ENCODE data around the gene INAVA. TPM values are rescaled to one million over a fixed set of nuclear protein-coding genes. Genes with fewer than 3 reads are reported as not detected.
"Not testable (repeated sequence)": the region's sequence is repeated elsewhere in the genome, so short reads cannot be mapped to it uniquely, and the experiment has no call there.

INAVA gene
- total RNA-seq, 1 donor from 2014 or later = 2.3 TPM

DNA sequence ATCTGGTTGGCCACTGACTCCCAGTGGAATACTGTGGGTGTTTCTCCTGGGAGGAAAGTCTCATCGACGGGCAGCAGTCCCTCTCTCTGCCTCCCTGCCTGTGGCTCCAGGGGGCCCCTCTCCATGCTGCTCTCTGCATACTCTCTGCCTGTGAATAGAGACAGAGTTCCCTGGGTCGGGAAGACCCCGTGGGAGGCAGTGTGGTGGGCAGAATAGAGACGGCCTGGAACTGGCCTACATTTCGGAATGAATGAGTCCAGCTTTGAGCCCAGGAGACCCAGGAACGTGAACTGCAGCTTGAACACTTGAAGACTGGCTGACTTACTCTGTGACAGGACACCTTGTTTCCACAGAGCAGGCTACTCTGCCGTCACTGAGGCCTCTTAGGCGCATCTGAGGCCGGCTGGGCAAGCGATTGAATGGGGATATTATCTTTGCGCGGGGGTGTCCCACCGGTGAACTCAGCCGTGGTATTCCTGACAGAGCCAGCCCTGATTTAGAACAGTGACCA is 64.8 kb downstream of the INAVA start:
- DNase-seq (ENCODE audit: extremely low read depth, low read depth, low spot score) = no peak

DNA sequence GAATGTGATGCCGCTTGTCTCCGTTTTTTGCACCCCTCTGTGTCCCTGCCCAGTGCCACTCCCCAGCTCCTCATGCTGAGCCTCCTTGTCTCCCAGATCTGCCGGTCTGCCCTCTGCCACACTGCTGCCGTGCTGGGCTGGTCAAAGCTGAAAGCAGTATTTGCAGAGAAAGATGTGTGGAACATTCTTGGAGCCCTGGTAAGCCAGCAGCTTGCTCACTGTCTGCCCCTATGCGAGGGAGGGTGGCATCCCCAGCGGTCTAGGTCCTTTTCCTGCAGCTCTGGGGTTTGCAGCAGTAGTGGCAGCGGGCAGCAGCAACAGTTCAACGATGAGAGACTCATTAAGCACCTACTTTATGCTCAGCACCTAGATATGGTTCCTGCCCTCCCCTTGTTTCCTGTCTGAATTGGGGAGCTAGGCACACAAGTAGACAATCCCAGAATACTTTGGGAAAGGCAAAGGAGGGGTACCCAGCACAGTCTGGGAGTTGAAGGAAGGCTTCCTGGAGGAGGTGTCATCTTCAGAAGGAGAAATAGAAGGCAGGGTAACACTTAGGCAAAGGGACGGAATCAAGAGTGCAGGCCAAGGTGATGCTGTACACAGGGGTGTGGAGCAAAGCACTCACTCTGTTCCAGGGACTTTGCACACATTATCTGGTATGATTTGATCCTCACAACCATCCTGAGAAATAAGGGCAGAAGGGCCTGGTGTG is 65.7 kb downstream of the INAVA start:
- no peak for DNase-seq (ENCODE audit: extremely low read depth, low read depth, low spot score)

DNA sequence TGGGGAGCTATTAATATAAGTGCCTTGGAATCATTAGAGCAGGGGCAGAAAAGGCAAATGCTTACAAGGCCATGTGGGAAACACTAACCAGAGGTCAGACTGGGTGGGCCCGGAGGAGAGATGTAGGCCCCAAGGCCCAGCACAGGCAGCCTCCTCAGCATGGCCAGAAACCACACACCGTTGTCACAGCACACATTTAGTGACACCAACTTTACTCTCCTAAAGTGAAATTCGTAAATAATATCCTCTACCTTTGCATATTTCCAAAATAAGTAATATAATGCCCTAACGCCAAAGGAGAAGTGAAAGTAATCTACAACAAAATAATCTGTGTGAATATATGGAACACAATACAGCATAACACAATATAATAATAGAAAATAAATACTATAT is 66.2 kb downstream of the INAVA start:
- no peak for DNase-seq (ENCODE audit: extremely low read depth, low read depth, low spot score)

DNA sequence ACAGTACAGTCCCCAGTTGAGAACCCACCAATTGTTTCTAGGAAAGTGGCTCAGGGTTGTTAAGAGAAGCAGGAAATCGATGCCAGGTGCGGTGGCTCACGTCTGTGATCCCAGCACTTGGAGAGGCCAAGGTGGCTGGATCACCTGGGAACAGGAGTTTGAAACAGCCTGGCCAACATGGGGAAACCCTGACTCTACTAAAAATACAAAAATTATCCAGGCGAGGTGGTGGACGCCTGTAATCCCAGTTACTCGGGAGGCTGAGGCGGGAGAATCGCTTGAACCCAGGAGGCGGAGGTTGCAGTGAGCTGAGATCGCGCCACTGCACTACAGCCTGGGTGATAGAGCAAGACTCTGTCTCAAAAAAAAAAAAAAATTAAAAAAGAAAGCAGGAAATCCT is 67.5 kb downstream of the INAVA start:
- not testable (repeated sequence) for DNase-seq (ENCODE audit: extremely low read depth, low read depth, low spot score)

DNA sequence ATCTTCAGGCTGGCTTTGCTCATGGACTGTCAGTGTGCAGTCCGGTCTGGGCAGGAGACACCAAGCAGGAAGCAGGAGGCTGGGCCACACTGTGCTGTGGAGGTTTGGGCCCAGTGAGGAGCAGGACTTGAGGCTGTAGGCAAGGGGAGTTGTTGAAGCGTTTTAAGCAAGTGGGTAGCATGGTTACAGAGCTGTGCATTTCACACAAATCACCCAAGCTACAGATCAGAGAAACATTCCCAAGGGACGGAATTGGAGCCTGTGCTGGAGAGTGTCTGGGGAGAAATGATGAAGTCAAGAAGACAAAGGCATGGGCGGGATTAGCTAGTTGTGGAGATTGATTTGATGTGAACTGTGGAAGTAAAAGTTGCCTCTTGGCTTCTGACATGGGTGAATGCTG is 67.9 kb downstream of the INAVA start:
- no peak for DNase-seq (ENCODE audit: extremely low read depth, low read depth, low spot score)

DNA sequence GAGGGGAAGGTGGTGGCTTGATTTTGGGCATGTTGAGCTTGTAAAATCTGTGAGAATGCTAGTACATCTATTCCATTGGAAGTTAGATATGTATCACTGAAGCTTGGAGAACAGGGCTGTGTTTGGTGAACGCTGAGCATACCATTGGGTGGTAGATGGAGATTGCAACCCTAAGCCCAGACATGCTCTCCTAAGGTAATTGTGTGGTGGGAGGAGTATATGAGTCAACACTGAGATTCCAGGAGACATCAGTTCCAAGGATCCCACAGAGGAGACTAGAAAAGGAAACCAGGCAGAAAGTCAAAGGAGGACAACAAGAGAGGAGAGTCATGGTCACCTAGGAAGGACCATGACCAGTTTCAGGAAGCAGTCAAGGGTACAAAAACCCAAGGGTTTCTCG is 68.4 kb downstream of the INAVA start:
- DNase-seq (ENCODE audit: extremely low read depth, low read depth, low spot score) = no peak

DNA sequence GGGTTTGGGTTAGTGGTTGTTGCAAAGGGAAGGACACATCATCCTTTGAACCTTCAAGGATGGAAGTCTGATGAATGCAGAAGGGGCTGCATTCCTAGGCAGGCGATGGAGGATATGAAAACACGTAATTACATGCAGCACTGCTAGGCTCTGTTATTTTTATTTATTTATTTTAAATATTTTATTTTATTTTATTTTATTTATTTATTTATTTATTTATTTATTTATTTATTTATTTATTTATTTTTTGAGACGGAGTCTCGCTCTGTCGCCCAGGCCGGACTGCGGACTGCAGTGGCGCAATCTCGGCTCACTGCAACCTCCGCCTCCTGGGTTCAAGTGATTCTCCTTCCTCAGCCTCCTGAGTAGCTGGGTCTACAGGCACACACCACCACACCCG is 69.2 kb downstream of the INAVA start:
- DNase-seq (ENCODE audit: extremely low read depth, low read depth, low spot score) = not testable (repeated sequence)

Other genes starting within 250 kb of the INAVA start
- 8.9 and 17.9 TPM in 2 replicates for gene DDX59, start 225.0 kb upstream of the INAVA start, total RNA-seq
- 23.2 and 36.3 TPM in 2 replicates for gene CAMSAP2, start 156.0 kb upstream of the INAVA start, total RNA-seq
- gene GPR25, start 21.9 kb upstream of the INAVA start, total RNA-seq = not detected in 2 replicates
- gene KIF21B, start 128.8 kb downstream of the INAVA start, total RNA-seq = 3.1 and 3.8 TPM in 2 replicates
- not detected in 2 replicates for gene CACNA1S, start 217.5 kb downstream of the INAVA start, total RNA-seq
- not detected in 2 replicates for gene ASCL5, start 232.3 kb downstream of the INAVA start, total RNA-seq